NCI-H2196 (cell line): ENCODE data around the gene PRR36.
A peak's percentile ranks its signal among the peaks of the same experiment; 100 is the strongest.
"Not testable (repeated sequence)": the region's sequence is repeated elsewhere in the genome, so short reads cannot be mapped to it uniquely, and the experiment has no call there.

Experiments used
- DNase-seq: peaks from one replicate; lab custom pipeline; 2025; ENCODE audit not compliant: unreplicated experiment; lab: John Stamatoyannopoulos, UW

The PRR36 gene

DNA sequence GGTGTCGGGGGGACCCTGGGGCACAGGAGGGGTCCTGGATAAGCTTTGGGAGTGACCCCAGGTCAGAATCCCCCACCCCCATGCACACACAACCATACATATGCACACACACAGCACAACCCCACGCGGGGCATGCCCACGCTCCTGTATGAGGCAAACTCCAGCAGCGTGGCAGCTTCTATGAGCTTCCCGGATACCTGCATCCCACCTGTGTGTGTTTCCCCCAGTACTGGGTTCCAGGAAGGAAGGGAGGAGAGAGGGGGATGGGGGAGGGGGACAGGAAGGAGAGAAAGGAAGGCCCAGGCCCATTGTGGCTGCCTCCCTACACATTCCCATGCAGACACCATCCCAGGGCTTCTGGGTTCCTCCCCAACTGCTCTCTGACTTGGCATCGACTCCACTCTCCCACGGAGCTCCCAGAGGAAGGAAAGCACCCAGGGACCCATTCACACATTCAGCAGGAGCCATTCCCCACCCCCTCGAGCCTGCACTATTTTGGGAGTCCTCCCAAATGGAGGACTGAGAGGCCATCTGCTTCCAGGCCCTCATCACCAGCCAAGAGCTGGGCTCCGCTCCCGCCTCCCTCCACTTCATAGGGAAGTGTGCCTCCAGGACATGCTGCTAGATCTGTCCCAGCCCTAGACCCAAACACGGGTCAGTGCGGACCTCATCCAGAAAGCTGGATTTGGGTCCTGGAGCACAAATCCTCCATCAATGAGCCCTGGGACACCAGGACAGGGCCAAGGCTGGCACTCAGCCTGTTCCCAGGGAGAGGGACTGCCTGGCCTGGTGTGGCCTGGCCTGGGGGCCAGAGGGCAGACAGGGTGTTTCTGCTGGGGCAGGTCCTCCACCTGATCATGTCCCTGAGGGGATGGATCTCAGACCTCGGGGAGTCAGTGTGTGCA lies 13.2 kb downstream of the PRR36 start:
- DNase-seq, result no peak

- no peak for DNase-seq
Observed at GRCh38 chr19:7859831-7860713, 14.1 kb downstream of the PRR36 start.

- not testable (repeated sequence) for DNase-seq
Observed at GRCh38 chr19:7859087-7859486, 15.1 kb downstream of the PRR36 start.

DNA sequence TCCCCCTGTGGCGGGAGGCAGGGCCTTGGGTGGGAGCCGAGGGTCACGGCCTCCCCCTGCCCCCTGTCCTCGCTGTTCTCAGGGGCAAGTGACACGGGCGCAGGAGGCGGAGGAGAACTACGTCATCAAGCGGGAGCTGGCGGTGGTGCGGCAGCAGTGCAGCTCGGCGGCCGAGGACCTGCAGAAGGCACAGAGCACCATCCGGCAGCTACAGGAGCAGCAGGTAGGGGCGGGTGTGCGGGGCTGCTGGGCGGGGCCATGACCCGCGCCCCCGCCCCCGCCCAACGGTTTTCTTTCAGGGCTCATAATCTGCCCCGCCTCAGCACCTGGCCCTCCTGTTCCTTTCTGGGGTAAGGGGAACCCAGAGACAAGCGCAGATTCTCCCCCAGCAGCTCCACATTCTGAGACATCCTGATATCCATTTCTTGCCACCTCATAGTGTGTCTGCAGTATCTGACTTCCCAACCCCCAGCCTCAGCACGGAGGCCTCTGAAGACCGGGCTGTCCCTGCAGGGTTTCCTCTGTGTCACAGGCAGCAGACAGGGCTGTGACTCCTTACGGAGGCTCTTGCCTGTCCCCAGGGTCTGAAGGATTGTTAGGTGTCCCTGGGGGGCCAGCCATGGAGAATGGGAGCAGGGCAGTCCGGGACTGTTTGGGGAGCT lies 15.9 kb downstream of the PRR36 start:
- DNase-seq, result no peak

DNA sequence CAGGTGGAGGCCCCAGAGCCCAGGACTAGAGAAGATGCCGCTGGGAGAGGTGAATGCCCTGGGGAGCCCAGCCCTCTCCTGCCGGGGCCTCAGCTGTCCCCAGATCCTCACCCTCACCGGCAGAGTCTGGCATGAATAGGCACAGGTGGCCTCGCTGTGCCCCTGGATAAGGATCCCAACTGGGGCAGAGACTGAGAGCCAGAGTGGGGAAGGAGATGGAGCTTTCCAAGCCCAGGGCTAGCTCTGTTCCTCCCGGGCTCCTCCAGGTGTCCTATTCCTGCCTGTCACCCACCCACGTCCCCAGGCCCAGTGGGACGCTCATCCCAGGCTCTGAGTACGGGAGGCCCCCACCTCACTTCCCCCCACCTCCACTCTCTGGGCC lies 16.5 kb downstream of the PRR36 start:
- DNase-seq, result no peak

DNA sequence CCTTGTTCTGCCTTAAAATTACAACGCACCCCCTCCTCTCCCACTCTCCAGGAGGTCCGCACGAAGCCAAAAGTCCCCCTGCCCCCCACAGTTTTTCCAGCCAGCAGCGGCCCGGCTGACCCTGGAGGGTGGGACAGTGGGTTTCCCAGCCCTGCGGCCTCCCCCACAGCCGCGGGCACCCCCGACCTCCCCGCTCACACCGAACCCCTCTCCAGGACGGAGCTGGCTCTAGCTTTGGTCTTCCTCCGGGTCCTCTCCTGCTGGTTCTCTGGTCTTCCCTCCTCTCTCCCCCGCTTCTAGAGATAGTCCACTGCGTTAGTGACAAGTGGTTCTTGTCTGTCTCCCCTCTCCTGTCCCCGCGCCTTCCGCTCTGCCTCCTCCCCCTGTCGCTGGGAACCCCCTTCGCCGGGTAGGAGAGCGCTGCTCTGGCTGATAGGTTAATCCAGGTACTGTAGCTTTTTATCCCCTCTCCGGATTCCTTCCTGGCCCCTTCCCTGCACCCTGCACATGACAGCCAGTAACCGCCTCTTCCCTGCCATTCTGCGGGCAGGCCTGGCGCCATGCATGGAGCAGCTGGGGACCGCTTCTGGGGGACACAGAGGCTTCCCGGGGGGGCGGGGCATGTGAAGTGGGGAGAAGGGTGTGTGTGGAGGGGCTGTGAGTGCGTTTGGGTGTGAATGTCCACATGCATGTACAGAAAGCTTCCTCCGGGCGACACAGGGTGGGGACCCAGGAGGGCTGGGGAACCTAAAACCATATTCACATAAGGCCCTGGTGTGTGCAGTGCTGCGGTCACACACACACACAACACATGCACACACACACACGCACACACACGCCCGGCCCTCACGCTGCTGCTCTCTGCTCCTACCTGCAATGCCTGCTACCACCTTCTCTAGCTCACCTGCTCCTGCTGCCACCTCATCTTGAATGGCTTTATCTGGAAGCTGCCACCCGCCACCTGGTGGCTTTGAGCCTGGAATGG lies 17.2 kb downstream of the PRR36 start:
- DNase-seq, result no peak

DNA sequence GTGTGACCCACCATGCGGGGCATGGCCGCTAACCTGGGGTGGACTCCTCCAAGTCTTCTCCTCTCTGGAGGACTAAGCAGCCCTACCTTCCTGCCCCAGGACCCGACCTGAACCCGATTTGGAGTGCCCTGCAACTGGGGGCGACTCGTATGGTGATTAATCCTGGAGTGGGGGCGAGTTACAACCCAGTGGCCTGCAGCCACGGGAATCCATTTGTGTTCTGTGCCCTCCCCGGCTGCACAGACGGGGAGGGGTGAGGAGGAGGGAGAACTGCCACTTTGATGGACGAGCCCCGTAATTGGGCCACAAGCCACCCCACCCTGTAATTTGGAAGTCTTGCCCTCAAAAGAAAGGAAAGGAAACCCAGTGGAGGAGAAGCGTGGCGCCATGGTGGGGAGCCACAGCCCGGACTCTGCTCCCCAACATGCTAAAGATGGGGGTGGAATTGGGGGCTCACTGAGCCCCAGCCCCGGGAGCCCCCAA lies 18.0 kb downstream of the PRR36 start:
- no peak for DNase-seq

DNA sequence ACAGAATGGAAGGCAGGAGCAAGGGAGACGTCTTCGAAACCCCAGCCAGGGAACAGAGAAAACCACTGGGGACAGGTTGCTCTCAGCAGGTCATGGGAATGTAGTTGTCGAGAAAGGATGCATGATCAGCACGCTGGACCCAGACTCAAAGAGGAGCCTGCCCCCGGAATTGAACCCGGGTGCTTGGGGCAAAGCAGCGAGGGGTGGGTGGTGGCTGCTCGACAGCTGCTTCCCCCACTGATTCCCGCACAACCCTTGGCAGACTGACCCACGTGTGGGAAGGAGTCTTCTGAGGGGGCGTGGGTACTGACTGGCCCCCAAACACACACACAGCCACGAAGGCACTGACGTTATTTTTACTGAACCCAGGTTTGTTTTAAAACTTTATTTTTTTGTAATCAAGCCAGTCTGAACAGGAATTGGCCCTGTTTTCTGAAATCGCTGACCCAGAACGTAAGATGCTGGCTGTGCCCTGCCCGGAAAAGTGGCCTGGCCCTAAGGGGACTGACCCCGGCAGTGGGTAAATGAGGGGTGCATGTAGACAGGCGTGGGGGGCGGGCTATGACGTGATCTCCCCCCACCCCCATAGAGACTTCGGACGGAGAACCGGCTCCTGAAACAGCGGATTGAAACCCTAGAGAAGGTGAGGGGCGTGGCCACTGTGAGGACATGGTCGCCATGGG lies 18.6 kb downstream of the PRR36 start:
- no peak for DNase-seq

DNA sequence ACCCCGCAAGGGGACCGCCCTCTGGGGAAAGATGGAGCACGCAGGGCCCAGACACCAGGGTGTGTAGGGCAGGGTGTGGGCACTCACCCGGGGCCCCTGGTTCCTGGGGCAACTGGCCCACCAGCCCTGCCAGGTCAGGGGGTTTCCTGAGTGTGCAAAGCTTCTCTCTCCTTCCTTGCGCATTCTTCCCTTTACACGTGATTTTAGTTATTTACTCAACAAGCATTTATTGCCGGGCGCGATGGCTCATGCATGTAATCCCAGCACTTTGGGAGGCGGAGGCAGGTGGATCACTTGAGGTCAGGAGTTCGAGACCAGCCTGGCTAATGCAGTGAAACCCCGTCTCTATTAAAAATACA lies 20.4 kb downstream of the PRR36 start:
- DNase-seq, result peak; percentile 28

DNA sequence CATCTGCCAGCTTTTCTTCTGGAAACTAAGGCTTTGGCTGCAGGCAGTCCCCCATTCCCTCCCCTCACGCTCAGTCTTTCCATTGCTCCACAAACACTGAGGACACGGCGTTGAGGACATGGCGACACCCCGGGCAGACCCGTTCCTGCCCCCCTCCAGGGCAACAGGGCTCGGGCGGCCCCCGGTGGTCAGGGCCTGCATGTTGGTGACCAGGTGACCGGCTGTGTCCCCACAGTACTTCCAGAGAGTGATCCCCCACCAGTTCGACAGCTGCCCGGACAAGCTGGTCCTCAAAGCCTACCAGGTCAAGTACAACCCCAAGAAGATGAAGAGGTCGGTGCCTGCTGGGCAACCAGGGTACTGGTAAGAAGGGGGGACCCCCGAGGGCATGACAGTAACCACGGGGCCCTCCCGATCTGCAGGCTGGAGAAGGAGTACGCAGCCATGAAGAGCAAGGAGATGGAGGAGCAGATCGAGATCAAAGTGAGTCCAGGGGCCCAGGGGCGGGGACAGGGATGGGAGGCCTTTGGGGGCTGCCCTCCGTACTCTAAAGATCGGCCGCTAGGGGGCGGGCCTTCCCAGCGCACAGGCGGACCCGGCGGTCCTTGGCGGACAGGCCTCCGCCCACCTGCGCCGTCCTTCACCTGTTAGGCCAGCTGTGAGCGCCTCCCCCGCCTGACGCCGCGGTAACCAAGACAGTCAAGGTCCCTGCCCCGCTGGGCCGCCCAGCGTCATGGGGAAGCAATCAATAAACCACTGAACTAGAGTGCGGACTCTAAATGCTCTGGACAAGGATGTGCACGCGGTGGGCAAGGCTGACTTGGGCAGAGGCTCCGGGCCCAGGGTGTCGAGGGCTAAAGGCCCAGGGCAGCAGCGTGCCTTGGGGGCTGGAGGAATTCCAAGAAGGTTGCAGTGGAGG lies 21.1 kb downstream of the PRR36 start:
- peak; percentile 95 for DNase-seq

- no peak for DNase-seq
Observed at GRCh38 chr19:7851623-7852500, 22.3 kb downstream of the PRR36 start.

- no peak for DNase-seq
Observed at GRCh38 chr19:7850945-7851622, 23.1 kb downstream of the PRR36 start.

DNA sequence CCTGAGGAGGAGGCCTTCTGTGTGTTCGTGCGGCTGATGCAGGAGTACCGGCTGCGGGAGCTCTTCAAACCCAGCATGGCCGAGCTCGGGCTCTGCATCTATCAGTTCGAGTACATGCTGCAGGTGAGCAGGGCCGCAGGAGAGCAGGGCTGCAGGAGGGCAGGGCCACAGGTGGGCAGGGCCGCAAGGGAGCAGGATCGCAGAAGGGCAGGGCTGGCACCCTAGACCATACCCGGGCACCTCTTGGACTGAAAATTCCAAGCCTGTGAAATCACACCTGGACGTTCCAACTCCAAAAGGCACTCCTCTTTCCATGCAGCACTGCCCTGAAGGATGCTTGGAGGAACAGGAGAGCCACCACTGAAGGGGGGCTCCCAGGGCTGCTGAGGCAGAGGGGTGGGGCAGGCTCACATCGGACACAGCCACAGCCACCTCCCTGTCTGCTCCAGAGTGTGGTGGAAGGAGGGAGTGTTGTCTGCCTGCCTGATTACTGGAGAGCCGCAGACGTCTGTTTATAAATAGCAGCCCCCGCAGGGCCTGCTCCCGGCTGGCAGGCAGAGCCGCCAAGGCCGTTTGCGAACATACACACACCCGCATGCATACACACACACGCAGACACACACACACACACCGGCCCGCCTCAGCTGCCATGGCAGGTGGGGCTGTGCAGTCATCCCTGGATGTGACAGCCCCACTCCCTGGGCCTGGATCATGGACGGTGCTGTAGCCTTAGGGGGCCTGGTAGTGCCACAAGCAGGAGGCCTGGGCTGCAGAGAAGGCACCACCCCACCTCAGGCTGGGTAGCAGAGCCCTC lies 24.0 kb downstream of the PRR36 start:
- DNase-seq, result no peak

- DNase-seq, result no peak
Observed at GRCh38 chr19:7849631-7849999, 24.6 kb downstream of the PRR36 start.

DNA sequence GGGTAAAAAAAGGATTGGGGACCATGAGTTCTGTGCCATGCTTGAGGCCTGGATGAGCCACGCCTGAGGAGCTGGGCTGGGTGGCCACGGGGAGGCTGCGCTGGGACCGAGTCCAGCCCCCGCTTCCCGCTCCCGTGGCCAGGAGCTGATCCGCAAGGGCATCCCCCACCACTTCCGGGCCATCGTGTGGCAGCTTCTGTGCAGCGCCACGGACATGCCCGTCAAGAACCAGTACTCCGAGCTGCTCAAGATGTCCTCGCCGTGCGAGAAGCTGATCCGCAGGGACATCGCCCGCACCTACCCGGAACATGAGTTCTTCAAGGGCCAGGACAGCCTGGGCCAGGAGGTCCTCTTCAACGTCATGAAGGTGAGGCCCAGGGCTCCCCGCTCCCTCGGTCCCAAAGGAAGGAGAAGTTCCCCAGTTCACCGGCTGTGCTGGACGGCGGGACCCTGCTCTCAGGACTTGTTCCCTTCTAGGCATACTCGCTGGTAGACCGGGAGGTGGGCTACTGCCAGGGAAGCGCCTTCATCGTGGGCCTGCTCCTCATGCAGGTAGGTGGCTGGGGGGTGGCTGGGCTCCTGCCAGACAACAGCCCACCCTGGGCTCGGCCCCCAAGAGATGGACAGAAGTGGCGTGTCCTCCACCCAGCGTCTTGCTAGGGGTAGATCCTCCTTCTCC lies 25.3 kb downstream of the PRR36 start:
- no peak for DNase-seq

- no peak for DNase-seq
Observed at GRCh38 chr19:7847664-7848063, 26.5 kb downstream of the PRR36 start.
